ENCODE results near the gene CBX6.

The CBX6 gene

DNA sequence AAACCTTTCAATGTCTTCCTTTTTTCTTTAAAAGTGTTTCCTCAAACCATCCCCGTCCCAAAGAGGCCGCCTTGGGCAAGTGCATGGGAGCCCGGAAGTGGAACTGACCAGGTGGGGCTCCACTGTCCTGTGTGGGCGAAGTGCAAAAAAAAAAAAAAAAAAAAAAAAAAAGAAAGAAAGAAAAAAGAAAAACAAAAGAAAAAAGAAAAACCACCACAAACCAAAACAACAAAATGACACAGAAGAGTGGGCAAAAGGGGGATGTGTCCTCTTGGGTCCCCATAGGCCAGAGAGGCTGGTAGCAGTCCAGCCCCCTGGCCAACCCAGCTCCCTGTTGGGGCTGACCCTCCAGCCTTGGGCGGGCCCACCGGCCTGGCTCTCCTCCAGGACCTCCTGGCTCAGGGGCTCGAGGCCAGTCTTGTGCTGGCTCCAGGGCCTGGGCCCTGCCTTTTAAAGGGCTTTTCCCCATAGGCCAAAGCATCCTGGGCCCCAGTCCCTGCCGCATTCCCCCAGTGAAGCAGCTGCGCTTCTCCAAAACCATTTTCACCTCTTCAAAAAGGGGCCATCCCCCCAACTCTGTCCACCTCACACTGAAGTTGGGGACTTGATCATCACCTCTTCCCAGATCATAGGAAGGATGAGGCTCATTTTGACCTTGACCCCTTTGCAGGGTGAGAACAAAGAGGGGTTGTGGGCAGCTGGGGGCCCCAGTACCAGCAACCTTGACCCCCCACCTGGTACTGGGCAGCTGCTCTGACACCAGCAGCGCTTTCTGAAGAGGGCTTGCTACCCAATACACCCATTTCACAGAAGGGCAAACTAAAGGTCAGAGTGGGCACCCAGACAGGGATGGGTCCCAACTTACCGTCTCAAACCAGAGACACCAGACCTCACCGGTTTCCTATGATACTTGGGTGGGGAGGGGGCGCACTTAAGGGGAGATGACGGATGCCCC, 9.4 kb downstream of the CBX6 start:
- ATAC-seq, result no peak; the same call in 1 of the 3 replicates
- no peak for TF ChIP-seq SNAI2 (CRISPR knock-in tag; IDR thresholded peaks at IDR 0.05)
- no peak for TF ChIP-seq ARNTL (CRISPR knock-in tag; IDR thresholded peaks at IDR 0.05; ENCODE audit: borderline replicate concordance, low read depth)
- no peak for TF ChIP-seq ZFP30 (CRISPR knock-in tag; IDR thresholded peaks at IDR 0.05)
- no peak for TF ChIP-seq TOX (CRISPR knock-in tag; IDR thresholded peaks at IDR 0.05; ENCODE audit: borderline replicate concordance)
- TF ChIP-seq ZNF8 (CRISPR knock-in tag; IDR thresholded peaks at IDR 0.05), result no peak
- TF ChIP-seq ZC3H10 (CRISPR knock-in tag; IDR thresholded peaks at IDR 0.05), result no peak
- no peak for TF ChIP-seq ISL1 (CRISPR knock-in tag; IDR thresholded peaks at IDR 0.05)
- TF ChIP-seq GLIS3 (CRISPR knock-in tag; IDR thresholded peaks at IDR 0.05), result no peak
- no peak for TF ChIP-seq PPARA (CRISPR knock-in tag; IDR thresholded peaks at IDR 0.05; ENCODE audit: borderline replicate concordance)
- TF ChIP-seq, protein P1, sequence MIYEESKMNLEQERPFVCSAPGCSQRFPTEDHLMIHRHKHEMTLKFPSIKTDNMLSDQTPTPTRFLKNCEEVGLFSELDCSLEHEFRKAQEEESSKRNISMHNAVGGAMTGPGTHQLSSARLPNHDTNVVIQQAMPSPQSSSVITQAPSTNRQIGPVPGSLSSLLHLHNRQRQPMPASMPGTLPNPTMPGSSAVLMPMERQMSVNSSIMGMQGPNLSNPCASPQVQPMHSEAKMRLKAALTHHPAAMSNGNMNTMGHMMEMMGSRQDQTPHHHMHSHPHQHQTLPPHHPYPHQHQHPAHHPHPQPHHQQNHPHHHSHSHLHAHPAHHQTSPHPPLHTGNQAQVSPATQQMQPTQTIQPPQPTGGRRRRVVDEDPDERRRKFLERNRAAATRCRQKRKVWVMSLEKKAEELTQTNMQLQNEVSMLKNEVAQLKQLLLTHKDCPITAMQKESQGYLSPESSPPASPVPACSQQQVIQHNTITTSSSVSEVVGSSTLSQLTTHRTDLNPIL (CRISPR knock-in tag; IDR thresholded peaks at IDR 0.05; ENCODE audit: low read depth), result no peak

DNA sequence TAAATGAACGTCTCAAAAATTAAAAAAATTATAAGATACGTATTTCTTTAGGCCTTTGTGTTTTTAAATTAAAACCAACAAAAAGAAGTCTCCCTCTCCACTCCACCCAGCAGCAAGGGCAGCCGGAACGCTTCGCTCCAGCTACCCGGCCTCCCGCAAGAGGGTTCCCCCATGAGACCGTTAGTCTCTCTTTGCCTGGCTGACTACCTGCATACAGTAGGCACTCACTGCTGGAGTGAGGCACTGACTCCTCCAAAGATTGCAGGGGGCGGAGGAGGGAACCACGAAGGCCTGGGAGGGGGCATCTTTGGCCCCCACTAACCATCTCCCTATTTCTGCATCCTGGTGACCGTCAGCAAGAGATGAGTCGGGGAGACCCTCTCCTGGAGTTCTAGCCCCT, 10.1 kb downstream of the CBX6 start:
- no peak for TF ChIP-seq PPARA (CRISPR knock-in tag; IDR thresholded peaks at IDR 0.05; ENCODE audit: borderline replicate concordance)
- TF ChIP-seq TCF4 (CRISPR knock-in tag; IDR thresholded peaks at IDR 0.05; ENCODE audit: borderline replicate concordance), result no peak
- TF ChIP-seq, protein P1 (CRISPR knock-in tag; IDR thresholded peaks at IDR 0.05; ENCODE audit: low read depth), result no peak
- no peak for TF ChIP-seq RARB (CRISPR knock-in tag; IDR thresholded peaks at IDR 0.05)
- TF ChIP-seq CSDC2 (CRISPR knock-in tag; IDR thresholded peaks at IDR 0.05), result no peak
- TF ChIP-seq ZFP3 (CRISPR knock-in tag; IDR thresholded peaks at IDR 0.05), result no peak

DNA sequence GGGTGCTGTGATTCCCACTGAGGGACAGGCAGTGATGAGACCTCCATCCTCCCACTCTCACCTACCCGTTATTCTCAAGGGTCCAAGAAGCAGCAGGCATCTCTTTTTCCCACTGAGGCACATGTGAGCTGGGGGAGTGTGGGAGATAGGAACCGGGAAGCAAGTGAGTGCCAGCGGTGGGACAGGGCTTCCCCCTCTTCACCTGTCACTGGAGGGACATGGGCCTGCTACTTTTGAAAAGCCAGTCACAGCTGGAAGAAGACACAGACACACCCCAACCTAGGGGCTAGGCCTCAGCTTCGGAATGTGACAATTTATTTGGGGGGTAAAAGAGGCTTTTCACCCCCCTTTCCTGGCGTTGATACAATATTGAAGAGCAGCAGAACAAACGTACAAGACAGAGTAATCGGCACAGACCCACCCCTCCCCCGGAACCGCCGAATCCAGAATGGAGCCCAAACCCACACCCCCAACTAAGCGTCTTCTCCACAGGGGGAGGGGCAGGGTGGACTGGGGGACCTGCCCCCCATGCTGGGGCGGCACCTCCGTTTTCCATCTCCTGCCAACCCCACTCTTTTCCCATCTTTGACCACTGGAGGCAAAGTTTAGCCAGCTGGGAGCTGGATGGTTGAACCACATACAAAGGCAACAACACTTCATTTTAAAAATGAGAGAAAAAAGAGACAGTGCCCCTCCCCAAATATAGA, 10.7 kb downstream of the CBX6 start:
- TF ChIP-seq TCF4 (CRISPR knock-in tag; IDR thresholded peaks at IDR 0.05; ENCODE audit: borderline replicate concordance) (no peak), ESRRG (CRISPR knock-in tag; IDR thresholded peaks at IDR 0.05) (no peak), ZNF70 (CRISPR knock-in tag; IDR thresholded peaks at IDR 0.05) (no peak), ZFP30 (CRISPR knock-in tag; IDR thresholded peaks at IDR 0.05) (no peak), ZFP3 (CRISPR knock-in tag; IDR thresholded peaks at IDR 0.05) (no peak), CSDC2 (CRISPR knock-in tag; IDR thresholded peaks at IDR 0.05) (no peak), RARB (CRISPR knock-in tag; IDR thresholded peaks at IDR 0.05) (no peak), OSR1 (CRISPR knock-in tag; IDR thresholded peaks at IDR 0.05) (no peak), PPARA (CRISPR knock-in tag; IDR thresholded peaks at IDR 0.05; ENCODE audit: borderline replicate concordance) (no peak), BACH2 (CRISPR knock-in tag; IDR thresholded peaks at IDR 0.05; ENCODE audit: borderline replicate concordance) (no peak), TSHZ2 (CRISPR knock-in tag; IDR thresholded peaks at IDR 0.05) (no peak), ZC3H10 (CRISPR knock-in tag; IDR thresholded peaks at IDR 0.05) (no peak), CSRNP3 (CRISPR knock-in tag; IDR thresholded peaks at IDR 0.05) (no peak), GLIS3 (CRISPR knock-in tag; IDR thresholded peaks at IDR 0.05) (no peak), ZNF8 (CRISPR knock-in tag; IDR thresholded peaks at IDR 0.05) (no peak), SNAI2 (CRISPR knock-in tag; IDR thresholded peaks at IDR 0.05) (no peak)
- TF ChIP-seq, protein P2, sequence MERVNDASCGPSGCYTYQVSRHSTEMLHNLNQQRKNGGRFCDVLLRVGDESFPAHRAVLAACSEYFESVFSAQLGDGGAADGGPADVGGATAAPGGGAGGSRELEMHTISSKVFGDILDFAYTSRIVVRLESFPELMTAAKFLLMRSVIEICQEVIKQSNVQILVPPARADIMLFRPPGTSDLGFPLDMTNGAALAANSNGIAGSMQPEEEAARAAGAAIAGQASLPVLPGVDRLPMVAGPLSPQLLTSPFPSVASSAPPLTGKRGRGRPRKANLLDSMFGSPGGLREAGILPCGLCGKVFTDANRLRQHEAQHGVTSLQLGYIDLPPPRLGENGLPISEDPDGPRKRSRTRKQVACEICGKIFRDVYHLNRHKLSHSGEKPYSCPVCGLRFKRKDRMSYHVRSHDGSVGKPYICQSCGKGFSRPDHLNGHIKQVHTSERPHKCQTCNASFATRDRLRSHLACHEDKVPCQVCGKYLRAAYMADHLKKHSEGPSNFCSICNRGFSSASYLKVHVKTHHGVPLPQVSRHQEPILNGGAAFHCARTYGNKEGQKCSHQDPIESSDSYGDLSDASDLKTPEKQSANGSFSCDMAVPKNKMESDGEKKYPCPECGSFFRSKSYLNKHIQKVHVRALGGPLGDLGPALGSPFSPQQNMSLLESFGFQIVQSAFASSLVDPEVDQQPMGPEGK (CRISPR knock-in tag; IDR thresholded peaks at IDR 0.05; ENCODE audit: borderline replicate concordance), result no peak
- TF ChIP-seq, protein P3, sequence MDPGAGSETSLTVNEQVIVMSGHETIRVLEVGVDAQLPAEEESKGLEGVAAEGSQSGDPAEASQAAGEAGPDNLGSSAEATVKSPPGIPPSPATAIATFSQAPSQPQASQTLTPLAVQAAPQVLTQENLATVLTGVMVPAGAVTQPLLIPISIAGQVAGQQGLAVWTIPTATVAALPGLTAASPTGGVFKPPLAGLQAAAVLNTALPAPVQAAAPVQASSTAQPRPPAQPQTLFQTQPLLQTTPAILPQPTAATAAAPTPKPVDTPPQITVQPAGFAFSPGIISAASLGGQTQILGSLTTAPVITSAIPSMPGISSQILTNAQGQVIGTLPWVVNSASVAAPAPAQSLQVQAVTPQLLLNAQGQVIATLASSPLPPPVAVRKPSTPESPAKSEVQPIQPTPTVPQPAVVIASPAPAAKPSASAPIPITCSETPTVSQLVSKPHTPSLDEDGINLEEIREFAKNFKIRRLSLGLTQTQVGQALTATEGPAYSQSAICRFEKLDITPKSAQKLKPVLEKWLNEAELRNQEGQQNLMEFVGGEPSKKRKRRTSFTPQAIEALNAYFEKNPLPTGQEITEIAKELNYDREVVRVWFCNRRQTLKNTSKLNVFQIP (CRISPR knock-in tag; IDR thresholded peaks at IDR 0.05; ENCODE audit: borderline replicate concordance, low read depth), result no peak
- peak; percentile 21; the same call in 1 of the 3 replicates for ATAC-seq

More for the DNA sequence above, 10.1 kb downstream of the CBX6 start:
- no peak for ATAC-seq
